Lower leg skin (tissue), 4 donors: ENCODE data around the gene ACAT2. TPM values are rescaled to one million over a fixed set of nuclear protein-coding genes. Genes with fewer than 3 reads are reported as not detected.
A peak's percentile ranks its signal among the peaks of the same experiment; 100 is the strongest.
"Not testable (repeated sequence)": the region's sequence is repeated elsewhere in the genome, so short reads cannot be mapped to it uniquely, and the experiment has no call there.

Experiments used
- DNase-seq, 2 donors: peaks; one replicate each; pipeline ENCODE4 v3.0.0-alpha.2; 2019; ENCODE audit warnings: low spot score in 2 of 2
- H3K4me3 ChIP-seq: fragments of 200-600 bp; sonication (generic); 2 replicates; pipeline ENCODE4 v1.5.1; 2017; ENCODE audit warnings: mild to moderate bottlenecking, low read depth; ENCODE audit not compliant: poor library complexity, severe bottlenecking
- CTCF ChIP-seq, 3 donors: fragments of 450-650 bp; IDR thresholded peaks; one replicate each; pipeline ENCODE4 v1.5.1; 2016; ENCODE audit warnings: antibody characterized with exemption in 3 of 3, mild to moderate bottlenecking in 3 of 3, moderate library complexity in 2 of 3
- POLR2A ChIP-seq, 2 donors: fragments of 450-650 bp; IDR thresholded peaks; one replicate each; pipeline ENCODE4 v1.6.1; 2016 to 2017; ENCODE audit warnings: antibody characterized with exemption in 2 of 2, mild to moderate bottlenecking in 1 of 2, moderate library complexity in 1 of 2
- WGBS, 2 donors: methylation state at CpG; one replicate each; pipeline ENCODE4 v1.1.5; 2018; 5-methylcytosine and 5-hydroxymethylcytosine counted together
- intact Hi-C: fragments of 100-400 bp; cut with DNase I; formaldehyde crosslinking; loops from one replicate; pipeline ENCODE4 v1.15.0; 2023; ENCODE audit warnings: low total_unique reads
- total RNA-seq, 4 donors: library from RNA; depleted of rRNA; stranded (reverse); fragments of >200 nt; gene quantifications; one replicate each; pipeline ENCODE4 v1.1.0, GENCODE V29; 2016

Gene ACAT2
- total RNA-seq, 4 donors from 2014 or later, result 5.4 to 31.5 (median 13.8) TPM

GRCh38 chr6:159723259-159723658 lies 38.6 kb upstream of the ACAT2 start:
- WGBS, 2 donors, result 70 to 89% methylated on average over 2 of the region's 2 CpGs
- TF ChIP-seq POLR2A (IDR thresholded peaks at IDR 0.05) (no peak), CTCF (IDR thresholded peaks at IDR 0.05) (no peak)
- intact Hi-C loops, result no loop called here
- no peak for DNase-seq
- H3K4me3 ChIP-seq, result no peak overlapping the region

- TF ChIP-seq CTCF (IDR thresholded peaks at IDR 0.05) (no peak), POLR2A (IDR thresholded peaks at IDR 0.05) (no peak)
- DNase-seq, result no peak
- H3K4me3 ChIP-seq, result no peak overlapping the region
- intact Hi-C loops, result no loop called here
- whole genome bisulfite sequencing, 2 donors, result 92 to 94% methylated on average over 4 of the region's 4 CpGs
Measured at GRCh38 chr6:159724778-159725177, 37.1 kb upstream of the ACAT2 start.

- intact Hi-C loops, DNase-seq, H3K4me3 ChIP-seq: not testable (repeated sequence)
- WGBS, 2 donors, result 96 to 99% methylated on average over 3 of the region's 3 CpGs
Measured at GRCh38 chr6:159725208-159725607, 36.6 kb upstream of the ACAT2 start.

GRCh38 chr6:159726255-159726917 lies 35.5 kb upstream of the ACAT2 start:
- DNase-seq, result no peak
- WGBS, 2 donors, result 1% methylated on average over 28 to 30 of the region's 30 CpGs
- intact Hi-C loops, result no loop called here

GRCh38 chr6:159726918-159727716 lies 34.7 kb upstream of the ACAT2 start, which contains the start of gene WTAP:
TSS of gene WTAP (plus strand) at chr6:159727506. CDS start at chr6:159736266, 8,760 bp downstream.
- peak within 1 kb of the TSS; percentile 85 for H3K4me3 ChIP-seq
- WGBS, 2 donors, result 0 to 1% methylated on average over 20 to 52 of the region's 93 CpGs
- DNase-seq, result peak; percentile 95 to 99
- intact Hi-C loops, result no loop called here
- TF ChIP-seq POLR2A (IDR thresholded peaks at IDR 0.05) (peak in 1 of 2 donors; percentile 69), CTCF (IDR thresholded peaks at IDR 0.05) (peak in 1 of 3 donors; percentile 22)

More at GRCh38 chr6:159726255-159726917, 35.5 kb upstream of the ACAT2 start:
- H3K4me3 ChIP-seq, result peak overlapping the region; percentile 78
- no peak for TF ChIP-seq POLR2A (IDR thresholded peaks at IDR 0.05)
- no peak for TF ChIP-seq CTCF (IDR thresholded peaks at IDR 0.05)

GRCh38 chr6:159727717-159728445 lies 34.0 kb upstream of the ACAT2 start:
- peak overlapping the region; percentile 85 for H3K4me3 ChIP-seq
- no peak for TF ChIP-seq CTCF (IDR thresholded peaks at IDR 0.05)
- TF ChIP-seq POLR2A (IDR thresholded peaks at IDR 0.05), result no peak
- DNase-seq, result no peak
- 0% methylated on average over 19 to 44 of the region's 44 CpGs for WGBS, 2 donors
- intact Hi-C loops, result no loop called here
